H7 (cell line): ENCODE data around the gene NCOA5. TPM values are rescaled to one million over a fixed set of nuclear protein-coding genes. Genes with fewer than 3 reads are reported as not detected.

Source experiments
- DNase-seq: peaks from one replicate; pipeline ENCODE4 v3.0.0; 2012
- H3K27me3 ChIP-seq: 2 replicates; pipeline ENCODE4 v1.6.0; 2011; ENCODE audit warnings: mild to moderate bottlenecking, low read length; ENCODE audit not compliant: control insufficient read depth, insufficient read depth
- H3K36me3 ChIP-seq: replicated peaks from 2 replicates; pipeline ENCODE4 v1.5.1; 2011; ENCODE audit warnings: low read length; ENCODE audit not compliant: control insufficient read depth, insufficient read depth
- H3K4me3 ChIP-seq: 2 replicates; pipeline ENCODE4 v1.5.1; 2011; ENCODE audit warnings: low read depth, mild to moderate bottlenecking, control low read depth, low read length, moderate library complexity; ENCODE audit not compliant: insufficient read depth
- total RNA-seq: library from RNA; depleted of rRNA; stranded (reverse); fragments of >200 nt; shearing (Covaris generic); gene quantifications from 2 replicates; pipeline ENCODE4 v1.2.3, GENCODE V29; 2014

Gene NCOA5
- total RNA-seq, 1 experiment from 2014 or later = 12.2 TPM

GRCh38 chr20:46055269-46055668, 34.5 kb downstream of the NCOA5 start:
- DNase-seq = no peak
- Histone ChIP-seq H3K27me3 (peaks cover 56% of the 10 kb centered on the region), H3K4me3 (no peak overlapping the region), H3K36me3 (no peaks in the 10 kb centered on the region)

- H3K36me3 ChIP-seq = no peaks in the 10 kb centered on the region
- H3K4me3 ChIP-seq = no peak overlapping the region
- H3K27me3 ChIP-seq = peaks cover 54% of the 10 kb centered on the region
- no peak for DNase-seq
These were observed 35.2 kb downstream of the NCOA5 start for GRCh38 chr20:46054606-46055005.

- Histone ChIP-seq H3K27me3 (peaks cover 44% of the 10 kb centered on the region), H3K4me3 (no peak overlapping the region), H3K36me3 (no peaks in the 10 kb centered on the region)
- DNase-seq = no peak
These were observed 36.3 kb downstream of the NCOA5 start for GRCh38 chr20:46053416-46053815.

GRCh38 chr20:46051556-46052308, 38.0 kb downstream of the NCOA5 start:
- no peaks in the 10 kb centered on the region for H3K36me3 ChIP-seq
- peaks cover 28% of the 10 kb centered on the region for H3K27me3 ChIP-seq
- no peak for DNase-seq
- no peak overlapping the region for H3K4me3 ChIP-seq

GRCh38 chr20:46050885-46051284, 38.9 kb downstream of the NCOA5 start:
- peaks cover 19% of the 10 kb centered on the region for H3K27me3 ChIP-seq
- H3K4me3 ChIP-seq = no peak overlapping the region
- no peaks in the 10 kb centered on the region for H3K36me3 ChIP-seq
- no peak for DNase-seq

GRCh38 chr20:46050444-46050843, 39.3 kb downstream of the NCOA5 start:
- H3K4me3 ChIP-seq = no peak overlapping the region
- DNase-seq = no peak
- H3K27me3 ChIP-seq = peaks cover 15% of the 10 kb centered on the region
- no peaks in the 10 kb centered on the region for H3K36me3 ChIP-seq

DNA sequence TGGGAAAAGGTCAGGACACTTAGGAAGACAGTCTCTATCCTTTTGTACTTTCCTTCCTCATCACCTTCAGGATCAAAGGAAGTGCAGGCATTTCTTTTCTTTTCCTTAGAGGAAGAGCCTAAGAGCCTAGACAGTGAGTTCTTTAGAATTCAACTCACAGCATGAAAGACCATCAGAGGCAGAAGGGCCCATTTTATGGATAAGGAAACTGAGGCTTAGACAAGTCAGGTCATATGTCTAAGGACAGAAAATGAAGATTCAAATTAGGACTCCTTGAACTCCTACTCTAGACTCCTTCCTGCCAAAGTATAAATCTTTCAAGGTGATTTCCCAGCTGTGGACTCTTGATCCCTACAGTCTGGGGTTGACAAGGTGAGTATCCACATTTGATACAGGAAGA, 39.9 kb downstream of the NCOA5 start:
- H3K4me3 ChIP-seq = no peak overlapping the region
- DNase-seq = no peak
- peaks cover 11% of the 10 kb centered on the region for H3K27me3 ChIP-seq
- H3K36me3 ChIP-seq = no peaks in the 10 kb centered on the region

GRCh38 chr20:46049190-46049589, 40.6 kb downstream of the NCOA5 start:
- DNase-seq = peak; percentile 13
- Histone ChIP-seq H3K27me3 (peaks cover 6% of the 10 kb centered on the region; the same call in 1 of the 2 replicates), H3K36me3 (no peaks in the 10 kb centered on the region), H3K4me3 (no peak overlapping the region)

GRCh38 chr20:46047821-46048220, 41.9 kb downstream of the NCOA5 start:
- H3K4me3 ChIP-seq = no peak overlapping the region
- DNase-seq = no peak

GRCh38 chr20:46046588-46047310, 43.0 kb downstream of the NCOA5 start:
- DNase-seq = no peak
- no peaks in the 10 kb centered on the region for H3K36me3 ChIP-seq
- H3K4me3 ChIP-seq = no peak overlapping the region
- peaks cover 4% of the 10 kb centered on the region; the same call in 1 of the 2 replicates for H3K27me3 ChIP-seq

More at GRCh38 chr20:46047821-46048220, 41.9 kb downstream of the NCOA5 start:
- peaks cover 5% of the 10 kb centered on the region; the same call in 1 of the 2 replicates for H3K27me3 ChIP-seq
- no peaks in the 10 kb centered on the region for H3K36me3 ChIP-seq

DNA sequence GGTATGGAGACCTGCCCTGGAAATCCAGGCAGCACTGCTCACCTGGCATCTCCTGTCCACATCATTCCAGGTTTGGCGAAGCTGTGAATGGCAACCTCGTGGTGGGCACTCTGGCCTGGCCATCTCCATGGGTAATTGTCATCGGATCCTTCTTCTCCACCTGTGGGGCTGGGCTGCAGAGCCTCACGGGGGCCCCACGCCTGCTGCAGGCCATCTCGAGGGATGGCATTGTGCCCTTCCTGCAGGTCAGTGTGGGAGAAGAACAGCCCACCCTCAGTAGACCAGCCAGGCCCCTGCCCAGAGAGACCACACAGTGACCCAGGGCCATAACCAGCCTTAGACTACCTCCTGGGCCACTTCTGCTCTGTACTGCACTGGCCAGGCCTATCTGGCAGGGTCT, 44.9 kb downstream of the NCOA5 start:
- Histone ChIP-seq H3K36me3 (no peaks in the 10 kb centered on the region), H3K27me3 (peaks cover 8% of the 10 kb centered on the region; the same call in 1 of the 2 replicates), H3K4me3 (no peak overlapping the region)
- no peak for DNase-seq

- no peak overlapping the region for H3K4me3 ChIP-seq
- no peaks in the 10 kb centered on the region for H3K36me3 ChIP-seq
- H3K27me3 ChIP-seq = peaks cover 7% of the 10 kb centered on the region; the same call in 1 of the 2 replicates
- no peak for DNase-seq
These were observed 46.2 kb downstream of the NCOA5 start for GRCh38 chr20:46043556-46043955.

GRCh38 chr20:46040902-46041535, 48.7 kb downstream of the NCOA5 start:
- peak; percentile 88 for DNase-seq
- Histone ChIP-seq H3K4me3 (no peak overlapping the region), H3K36me3 (no peaks in the 10 kb centered on the region), H3K27me3 (peaks cover 17% of the 10 kb centered on the region)

DNA sequence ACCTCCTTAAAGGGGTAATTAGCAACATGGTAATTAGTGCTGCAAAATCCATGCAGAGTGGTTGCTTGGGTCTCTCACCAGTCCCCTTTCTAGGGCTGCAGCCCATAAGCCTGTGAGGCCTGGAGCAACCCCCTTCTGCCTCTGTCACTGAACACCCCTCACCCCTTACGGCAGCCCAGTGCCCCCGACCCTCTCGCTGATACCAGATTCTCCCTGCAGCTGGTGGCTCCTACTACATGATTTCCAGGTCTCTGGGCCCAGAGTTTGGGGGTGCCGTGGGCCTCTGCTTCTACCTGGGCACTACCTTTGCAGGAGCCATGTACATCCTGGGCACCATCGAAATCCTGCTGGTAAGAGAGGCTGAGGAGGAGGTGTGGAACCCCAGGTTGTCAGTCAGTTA, 52.7 kb downstream of the NCOA5 start:
- Histone ChIP-seq H3K4me3 (no peak overlapping the region), H3K36me3 (no peaks in the 10 kb centered on the region), H3K27me3 (peaks cover 50% of the 10 kb centered on the region)
- DNase-seq = no peak

GRCh38 chr20:46036370-46036769, 53.4 kb downstream of the NCOA5 start:
- Histone ChIP-seq H3K4me3 (no peak overlapping the region), H3K27me3 (peaks cover 57% of the 10 kb centered on the region), H3K36me3 (no peaks in the 10 kb centered on the region)
- DNase-seq = no peak
